HL-60/S4 (cell line): ENCODE results near the gene LRRFIP2.

ENCODE experiments used
- in situ Hi-C: fragments of 300-500 bp; cut with MboI; formaldehyde crosslinking; loops from 2 replicates; pipeline ENCODE4 v1.14.3; 2022; ENCODE audit warnings: low sequenced_read_pairs

The LRRFIP2 gene

GRCh38 chr3:37190667-37191066 is 16.3 kb upstream of the LRRFIP2 start:
- in situ Hi-C loops, result no loop called here

- in situ Hi-C loops, result no loop called here
Measured at GRCh38 chr3:37189109-37189508, 14.7 kb upstream of the LRRFIP2 start.

GRCh38 chr3:37183976-37184375 is 9.6 kb upstream of the LRRFIP2 start:
- in situ Hi-C loops, result no loop called here

GRCh38 chr3:37183375-37183831 is 9.0 kb upstream of the LRRFIP2 start:
- in situ Hi-C loops, result no loop called here

- in situ Hi-C loops, result no loop called here
Measured at GRCh38 chr3:37182816-37183215, 8.4 kb upstream of the LRRFIP2 start.

GRCh38 chr3:37181756-37182155 is 7.4 kb upstream of the LRRFIP2 start:
- in situ Hi-C loops, result no loop called here

GRCh38 chr3:37179144-37179967 is 5.0 kb upstream of the LRRFIP2 start:
- in situ Hi-C loops, result no loop called here

- in situ Hi-C loops, result no loop called here
Measured at GRCh38 chr3:37173806-37174205, 576 bp downstream of the LRRFIP2 start.

GRCh38 chr3:37171144-37171543 is 3.2 kb downstream of the LRRFIP2 start:
- in situ Hi-C loops, result no loop called here

- in situ Hi-C loops, result no loop called here
Measured at GRCh38 chr3:37170513-37170912, 3.9 kb downstream of the LRRFIP2 start.

- in situ Hi-C loops, result no loop called here
Measured at GRCh38 chr3:37170060-37170459, 4.3 kb downstream of the LRRFIP2 start.

- in situ Hi-C loops, result no loop called here
Measured at GRCh38 chr3:37168896-37169295, 5.5 kb downstream of the LRRFIP2 start.

- in situ Hi-C loops, result no loop called here
Measured at GRCh38 chr3:37163262-37164015, 10.9 kb downstream of the LRRFIP2 start.

- in situ Hi-C loops, result no loop called here
Measured at GRCh38 chr3:37162501-37163245, 11.7 kb downstream of the LRRFIP2 start.

- in situ Hi-C loops, result no loop called here
Measured at GRCh38 chr3:37161351-37161750, 13.0 kb downstream of the LRRFIP2 start.

- in situ Hi-C loops, result no loop called here
Measured at GRCh38 chr3:37155782-37156181, 18.6 kb downstream of the LRRFIP2 start.

- in situ Hi-C loops, result no loop called here
Measured at GRCh38 chr3:37154668-37155314, 19.6 kb downstream of the LRRFIP2 start.

- in situ Hi-C loops, result no loop called here
Measured at GRCh38 chr3:37150621-37151020, 23.8 kb downstream of the LRRFIP2 start.

GRCh38 chr3:37149257-37149656 is 25.1 kb downstream of the LRRFIP2 start:
- in situ Hi-C loops, result no loop called here

- in situ Hi-C loops, result no loop called here
Measured at GRCh38 chr3:37148208-37148607, 26.2 kb downstream of the LRRFIP2 start.

GRCh38 chr3:37147666-37148065 is 26.7 kb downstream of the LRRFIP2 start:
- in situ Hi-C loops, result no loop called here
